Panc1 (cell line): ENCODE results near the gene NNT. TPM values are rescaled to one million over a fixed set of nuclear protein-coding genes. Genes with fewer than 3 reads are reported as not detected.

Experiments used
- ATAC-seq: fragments of 200-7000 bp; cut with Tn5 transposase; 2 replicates; pipeline ENCODE4 v1.9.1; 2020; ENCODE audit warnings: mild to moderate bottlenecking, moderate library complexity
- BruUV-seq: library from RNA; stranded (reverse); fragments of 400-500 nt; replicated peaks from 2 replicates; lab custom pipeline; 2021; lab: Mats Ljungman, UMichigan
- CTCF ChIA-PET: fragments of 300-600 bp; sonication (Branson Sonifier 250); formaldehyde crosslinking; loops from one replicate; lab custom pipeline; 2022; ENCODE audit warnings: antibody characterized with exemption; lab: Charles Lee
- POLR2A ChIA-PET: fragments of 300-600 bp; sonication (Branson Sonifier 250); formaldehyde crosslinking; loops from one replicate; lab custom pipeline; 2022; ENCODE audit warnings: antibody characterized with exemption; lab: Charles Lee
- DNase-seq: peaks from one replicate; pipeline ENCODE4 v3.0.0-alpha.2; 2010; ENCODE audit warnings: low read depth, low spot score
- H3K27ac ChIP-seq: 2 replicates; pipeline ENCODE4 v1.5.1; 2011; ENCODE audit warnings: mild to moderate bottlenecking, low read length, inconsistent platforms
- H3K27me3 ChIP-seq: fragments of 200-500 bp; sonication (Bioruptor generic); 2 replicates; pipeline ENCODE4 v1.6.0; 2014; ENCODE audit warnings: low read length, inconsistent platforms; ENCODE audit not compliant: control insufficient read depth, insufficient read depth
- H3K36me3 ChIP-seq: fragments of 200-500 bp; sonication (Bioruptor generic); 2 replicates; pipeline ENCODE4 v1.5.1; 2014; ENCODE audit warnings: inconsistent platforms, mild to moderate bottlenecking, low read length, moderate library complexity; ENCODE audit not compliant: control insufficient read depth, insufficient read depth
- H3K4me1 ChIP-seq: 2 replicates; pipeline ENCODE4 v1.5.1; 2011; ENCODE audit warnings: inconsistent platforms, mild to moderate bottlenecking, low read length, moderate library complexity; ENCODE audit not compliant: control insufficient read depth, insufficient read depth
- H3K4me3 ChIP-seq, 2 experiments: 2 replicates each; pipeline ENCODE4 v1.5.1; 2011 to 2012; ENCODE audit warnings: low read depth in 2 of 2, low read length in 2 of 2, mild to moderate bottlenecking in 2 of 2, inconsistent platforms in 1 of 2, moderate library complexity in 1 of 2
- H3K9me3 ChIP-seq: fragments of 200-500 bp; sonication (Bioruptor generic); 2 replicates; pipeline ENCODE4 v1.5.1; 2014; ENCODE audit warnings: low read depth, mild to moderate bottlenecking, inconsistent platforms, low read length, moderate library complexity; ENCODE audit not compliant: control insufficient read depth, insufficient read depth
- POLR2AphosphoS5 ChIP-seq: IDR thresholded peaks from 2 replicates; pipeline ENCODE4 v1.6.1; 2012; ENCODE audit warnings: mild to moderate bottlenecking, low read depth, low read length, moderate library complexity
- SIN3A ChIP-seq: IDR thresholded peaks from 2 replicates; pipeline ENCODE4 v1.6.1; 2012; ENCODE audit warnings: low read depth, mild to moderate bottlenecking, low read length, moderate library complexity, borderline replicate concordance; ENCODE audit not compliant: insufficient read depth
- TCF7L2 ChIP-seq: IDR thresholded peaks from 2 replicates; pipeline ENCODE4 v1.6.1; 2011; ENCODE audit warnings: mild to moderate bottlenecking, low read depth, low read length, inconsistent platforms
- in situ Hi-C: cut with HindIII; loops from 2 replicates; pipeline ENCODE4 v1.10.0; 2016; ENCODE audit warnings: low sequenced_read_pairs, low pct_unique_long_range_greater_than_20kb
- intact Hi-C: fragments of 100-400 bp; cut with micrococcal nuclease; formaldehyde crosslinking; loops from one replicate; pipeline ENCODE4 v1.10.0; 2022; ENCODE audit not compliant: unreplicated experiment
- total RNA-seq: library from RNA; stranded (reverse); gene quantifications from one replicate; pipeline ENCODE4 v1.2.1, GENCODE V29; 2021; ENCODE audit not compliant: unreplicated experiment
- TF ChIP-seq, protein P1 (sequence below): fragments of 450-650 bp; IDR thresholded peaks from 2 replicates; pipeline ENCODE4 v1.5.1; 2017; ENCODE audit warnings: mild to moderate bottlenecking
- TF ChIP-seq, protein P2 (sequence below), 2 experiments: IDR thresholded peaks; 2 replicates each; pipeline ENCODE4 v1.6.1; 2011 to 2012; ENCODE audit warnings: low read depth in 2 of 2, control low read depth in 1 of 2, low read length in 1 of 2, mild to moderate bottlenecking in 1 of 2, moderate library complexity in 1 of 2; ENCODE audit not compliant: insufficient read depth in 1 of 2

Gene NNT
- total RNA-seq, 1 experiment from 2014 or later: 78.7 TPM

DNA sequence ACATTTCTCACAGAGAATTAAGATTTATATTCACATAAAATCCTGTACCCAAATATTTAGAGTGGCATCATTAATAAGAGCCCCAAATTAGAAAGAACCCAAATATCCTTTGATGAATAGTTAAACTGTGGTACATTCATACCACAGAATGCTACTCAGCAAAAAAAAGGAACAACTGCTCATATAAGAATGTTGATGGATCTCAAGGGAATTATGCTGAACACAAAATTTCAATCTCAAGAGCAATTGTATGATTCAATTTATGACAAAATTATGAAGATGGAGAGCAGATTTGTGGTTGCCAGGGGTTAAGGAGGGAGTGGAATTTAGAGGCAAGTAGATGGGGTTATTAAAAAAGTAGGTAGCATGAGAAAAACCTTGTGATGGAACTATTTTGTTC lies 41.6 kb upstream of the NNT start:
- no TSS peak for BruUV-seq

DNA sequence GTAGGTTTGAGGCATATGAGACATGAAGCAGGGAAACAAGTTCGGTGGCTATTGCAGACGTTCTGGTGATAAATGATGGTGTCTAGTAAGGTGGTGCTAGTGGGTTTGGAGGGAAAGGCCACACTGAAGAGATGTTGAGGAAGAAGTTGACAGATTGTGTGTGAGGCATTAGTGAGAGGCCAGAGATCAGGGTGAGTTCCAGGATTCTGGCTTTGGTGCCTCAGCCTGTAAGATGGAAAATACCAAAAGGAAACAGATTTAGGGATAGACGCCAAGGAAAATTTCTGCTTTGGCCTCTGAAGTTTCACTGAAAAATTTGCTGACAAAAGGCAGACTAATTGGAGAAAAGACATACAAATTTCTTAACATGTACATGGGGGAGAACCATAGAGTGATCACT lies 39.7 kb upstream of the NNT start:
- in situ Hi-C loops: no loop called here
- POLR2A ChIA-PET: no interaction called here
- no peaks in the 10 kb centered on the region for H3K27me3 ChIP-seq
- DNase-seq (no peak), ATAC-seq (no peak)
- no peak overlapping the region for H3K27ac ChIP-seq
- intact Hi-C loops: no loop called here
- no peak overlapping the region for H3K4me3 ChIP-seq
- H3K9me3 ChIP-seq: no peaks in the 10 kb centered on the region
- H3K36me3 ChIP-seq: no peaks in the 10 kb centered on the region
- CTCF ChIA-PET: no interaction called here
- no TSS peak for BruUV-seq
- no peaks in the 10 kb centered on the region for H3K4me1 ChIP-seq
- no peak for TF ChIP-seq TCF7L2
- TF ChIP-seq, protein P1, sequence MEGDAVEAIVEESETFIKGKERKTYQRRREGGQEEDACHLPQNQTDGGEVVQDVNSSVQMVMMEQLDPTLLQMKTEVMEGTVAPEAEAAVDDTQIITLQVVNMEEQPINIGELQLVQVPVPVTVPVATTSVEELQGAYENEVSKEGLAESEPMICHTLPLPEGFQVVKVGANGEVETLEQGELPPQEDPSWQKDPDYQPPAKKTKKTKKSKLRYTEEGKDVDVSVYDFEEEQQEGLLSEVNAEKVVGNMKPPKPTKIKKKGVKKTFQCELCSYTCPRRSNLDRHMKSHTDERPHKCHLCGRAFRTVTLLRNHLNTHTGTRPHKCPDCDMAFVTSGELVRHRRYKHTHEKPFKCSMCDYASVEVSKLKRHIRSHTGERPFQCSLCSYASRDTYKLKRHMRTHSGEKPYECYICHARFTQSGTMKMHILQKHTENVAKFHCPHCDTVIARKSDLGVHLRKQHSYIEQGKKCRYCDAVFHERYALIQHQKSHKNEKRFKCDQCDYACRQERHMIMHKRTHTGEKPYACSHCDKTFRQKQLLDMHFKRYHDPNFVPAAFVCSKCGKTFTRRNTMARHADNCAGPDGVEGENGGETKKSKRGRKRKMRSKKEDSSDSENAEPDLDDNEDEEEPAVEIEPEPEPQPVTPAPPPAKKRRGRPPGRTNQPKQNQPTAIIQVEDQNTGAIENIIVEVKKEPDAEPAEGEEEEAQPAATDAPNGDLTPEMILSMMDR: no peak

More for the DNA sequence above, 41.6 kb upstream of the NNT start:
- no peaks in the 10 kb centered on the region for H3K9me3 ChIP-seq
- H3K36me3 ChIP-seq: no peaks in the 10 kb centered on the region
- ATAC-seq (no peak), DNase-seq (no peak)
- no peak overlapping the region for H3K4me3 ChIP-seq
- POLR2A ChIA-PET: no interaction called here
- peaks cover 4% of the 10 kb centered on the region; the same call in 1 of the 2 replicates for H3K4me1 ChIP-seq
- no peak overlapping the region for H3K27ac ChIP-seq
- no peak for TF ChIP-seq SIN3A
- TF ChIP-seq, protein P2, sequence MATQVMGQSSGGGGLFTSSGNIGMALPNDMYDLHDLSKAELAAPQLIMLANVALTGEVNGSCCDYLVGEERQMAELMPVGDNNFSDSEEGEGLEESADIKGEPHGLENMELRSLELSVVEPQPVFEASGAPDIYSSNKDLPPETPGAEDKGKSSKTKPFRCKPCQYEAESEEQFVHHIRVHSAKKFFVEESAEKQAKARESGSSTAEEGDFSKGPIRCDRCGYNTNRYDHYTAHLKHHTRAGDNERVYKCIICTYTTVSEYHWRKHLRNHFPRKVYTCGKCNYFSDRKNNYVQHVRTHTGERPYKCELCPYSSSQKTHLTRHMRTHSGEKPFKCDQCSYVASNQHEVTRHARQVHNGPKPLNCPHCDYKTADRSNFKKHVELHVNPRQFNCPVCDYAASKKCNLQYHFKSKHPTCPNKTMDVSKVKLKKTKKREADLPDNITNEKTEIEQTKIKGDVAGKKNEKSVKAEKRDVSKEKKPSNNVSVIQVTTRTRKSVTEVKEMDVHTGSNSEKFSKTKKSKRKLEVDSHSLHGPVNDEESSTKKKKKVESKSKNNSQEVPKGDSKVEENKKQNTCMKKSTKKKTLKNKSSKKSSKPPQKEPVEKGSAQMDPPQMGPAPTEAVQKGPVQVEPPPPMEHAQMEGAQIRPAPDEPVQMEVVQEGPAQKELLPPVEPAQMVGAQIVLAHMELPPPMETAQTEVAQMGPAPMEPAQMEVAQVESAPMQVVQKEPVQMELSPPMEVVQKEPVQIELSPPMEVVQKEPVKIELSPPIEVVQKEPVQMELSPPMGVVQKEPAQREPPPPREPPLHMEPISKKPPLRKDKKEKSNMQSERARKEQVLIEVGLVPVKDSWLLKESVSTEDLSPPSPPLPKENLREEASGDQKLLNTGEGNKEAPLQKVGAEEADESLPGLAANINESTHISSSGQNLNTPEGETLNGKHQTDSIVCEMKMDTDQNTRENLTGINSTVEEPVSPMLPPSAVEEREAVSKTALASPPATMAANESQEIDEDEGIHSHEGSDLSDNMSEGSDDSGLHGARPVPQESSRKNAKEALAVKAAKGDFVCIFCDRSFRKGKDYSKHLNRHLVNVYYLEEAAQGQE (IDR thresholded peaks at IDR 0.05; ENCODE audit: insufficient read depth in 1 of 2, low read depth in 2 of 2, low read length in 1 of 2): no peak
- TF ChIP-seq TCF7L2: no peak
- TF ChIP-seq, protein P1: no peak
- no peak for TF ChIP-seq POLR2AphosphoS5
- CTCF ChIA-PET: no interaction called here
- intact Hi-C loops: no loop called here
- no peaks in the 10 kb centered on the region for H3K27me3 ChIP-seq
- in situ Hi-C loops: no loop called here
